GM13976 (cell line): ENCODE data around the gene MLC1.

ENCODE experiments used
- DNase-seq: peaks from one replicate; pipeline ENCODE4 v3.0.0; 2012; ENCODE audit warnings: low spot score
- in situ Hi-C: fragments of 300-500 bp; cut with MboI; formaldehyde crosslinking; loops from one replicate; pipeline ENCODE4 v1.12.0; 2022; ENCODE audit warnings: low sequenced_read_pairs, mixed read lengths, inconsistent platforms; ENCODE audit not compliant: unreplicated experiment
- TF ChIP-seq, protein P1 (sequence below): IDR thresholded peaks from 2 replicates; pipeline ENCODE4 v1.5.1; 2012; ENCODE audit warnings: borderline replicate concordance, mild to moderate bottlenecking; ENCODE audit not compliant: insufficient read depth; ENCODE audit errors: extremely low read depth, missing control alignments, control extremely low read depth

Gene MLC1

GRCh38 chr22:50072167-50072555, 13.1 kb downstream of the MLC1 start:
- in situ Hi-C loops, result no loop called here
- DNase-seq, result no peak
- TF ChIP-seq, protein P1, sequence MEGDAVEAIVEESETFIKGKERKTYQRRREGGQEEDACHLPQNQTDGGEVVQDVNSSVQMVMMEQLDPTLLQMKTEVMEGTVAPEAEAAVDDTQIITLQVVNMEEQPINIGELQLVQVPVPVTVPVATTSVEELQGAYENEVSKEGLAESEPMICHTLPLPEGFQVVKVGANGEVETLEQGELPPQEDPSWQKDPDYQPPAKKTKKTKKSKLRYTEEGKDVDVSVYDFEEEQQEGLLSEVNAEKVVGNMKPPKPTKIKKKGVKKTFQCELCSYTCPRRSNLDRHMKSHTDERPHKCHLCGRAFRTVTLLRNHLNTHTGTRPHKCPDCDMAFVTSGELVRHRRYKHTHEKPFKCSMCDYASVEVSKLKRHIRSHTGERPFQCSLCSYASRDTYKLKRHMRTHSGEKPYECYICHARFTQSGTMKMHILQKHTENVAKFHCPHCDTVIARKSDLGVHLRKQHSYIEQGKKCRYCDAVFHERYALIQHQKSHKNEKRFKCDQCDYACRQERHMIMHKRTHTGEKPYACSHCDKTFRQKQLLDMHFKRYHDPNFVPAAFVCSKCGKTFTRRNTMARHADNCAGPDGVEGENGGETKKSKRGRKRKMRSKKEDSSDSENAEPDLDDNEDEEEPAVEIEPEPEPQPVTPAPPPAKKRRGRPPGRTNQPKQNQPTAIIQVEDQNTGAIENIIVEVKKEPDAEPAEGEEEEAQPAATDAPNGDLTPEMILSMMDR, result no peak

GRCh38 chr22:50071432-50072166, 13.6 kb downstream of the MLC1 start:
- no peak for DNase-seq
- in situ Hi-C loops, result no loop called here
- TF ChIP-seq, protein P1, result no peak

- in situ Hi-C loops, result no loop called here
- TF ChIP-seq, protein P1, result no peak
- DNase-seq, result no peak
Measured at GRCh38 chr22:50070366-50070765, 14.9 kb downstream of the MLC1 start.

- in situ Hi-C loops, result no loop called here
- DNase-seq, result no peak
- TF ChIP-seq, protein P1, result no peak
Measured at GRCh38 chr22:50068096-50068495, 17.1 kb downstream of the MLC1 start.

GRCh38 chr22:50067244-50067643, 18.0 kb downstream of the MLC1 start:
- no peak for DNase-seq
- in situ Hi-C loops, result no loop called here
- TF ChIP-seq, protein P1, result no peak

DNA sequence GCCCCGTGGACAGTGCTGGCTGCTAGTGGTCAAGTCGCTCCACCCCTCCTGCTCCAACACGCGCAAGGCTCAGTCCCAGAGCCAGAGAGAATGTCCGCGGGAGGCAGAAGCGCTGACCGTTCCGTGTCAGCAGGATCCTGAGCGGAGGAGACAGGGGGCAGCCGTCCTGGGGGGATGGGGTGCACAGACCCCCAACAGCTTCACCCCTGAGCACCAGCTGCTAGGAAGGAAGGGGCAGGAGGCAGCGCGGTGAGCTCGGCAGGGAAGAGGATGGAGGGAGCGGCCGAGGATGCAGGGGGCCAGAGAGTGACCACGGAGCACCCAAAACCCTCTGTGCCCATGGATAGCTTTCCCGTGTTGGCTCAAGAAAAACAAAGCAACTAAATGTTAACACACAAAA, 20.8 kb downstream of the MLC1 start:
- DNase-seq, result no peak
- TF ChIP-seq, protein P1, result no peak
- in situ Hi-C loops, result no loop called here
